ENCODE results near the gene SMYD3. TPM values are rescaled to one million over a fixed set of nuclear protein-coding genes. Genes with fewer than 3 reads are reported as not detected.

The SMYD3 gene
- total RNA-seq, 1 donor from 2014 or later: 0.32 TPM

- H3K27me3 ChIP-seq: no peaks in the 10 kb centered on the region
- H3K36me3 ChIP-seq: no peaks in the 10 kb centered on the region
- H3K4me1 ChIP-seq: no peaks in the 10 kb centered on the region
- no peak overlapping the region for H3K4me3 ChIP-seq
- intact Hi-C loops (cut with DNase I): no loop called here
- no peak for TF ChIP-seq CTCF (IDR thresholded peaks at IDR 0.05)
- H3K27ac ChIP-seq: no peak overlapping the region
- H3K9me3 ChIP-seq: no peaks in the 10 kb centered on the region
- DNase-seq (ENCODE audit: low spot score in 2 of 2): no peak
Observed at GRCh38 chr1:246309247-246309884, 197.7 kb downstream of the SMYD3 start.

DNA sequence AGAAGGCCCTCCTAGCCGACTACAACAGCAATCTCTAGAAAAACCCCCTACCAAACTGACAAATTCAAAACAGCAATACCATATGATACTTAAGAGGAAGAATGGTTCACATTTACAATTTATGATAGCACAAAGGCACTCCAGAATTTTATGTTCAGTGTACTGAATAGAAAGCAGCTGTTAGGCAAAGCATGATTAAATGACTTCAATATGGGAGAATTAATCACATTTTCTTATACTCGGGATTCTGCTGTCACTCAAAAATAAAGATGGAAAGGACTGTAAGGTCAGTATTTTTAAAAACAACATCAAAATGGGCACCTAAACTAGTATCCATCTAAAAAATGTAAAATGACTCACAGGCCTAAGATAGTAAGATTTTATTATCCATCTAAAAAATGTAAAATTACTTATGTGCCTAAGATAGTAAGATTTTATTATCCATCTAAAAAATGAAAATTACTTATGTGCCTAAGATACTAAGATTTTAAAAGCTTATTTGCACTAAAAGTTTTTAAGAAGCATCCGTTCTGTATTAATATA is 198.5 kb downstream of the SMYD3 start:
- TF ChIP-seq CTCF (IDR thresholded peaks at IDR 0.05): no peak
- intact Hi-C loops (cut with DNase I): no loop called here
- no peaks in the 10 kb centered on the region for H3K27me3 ChIP-seq

GRCh38 chr1:246306415-246307037 is 200.6 kb downstream of the SMYD3 start:
- no peak overlapping the region for H3K4me3 ChIP-seq
- no peaks in the 10 kb centered on the region for H3K27me3 ChIP-seq
- intact Hi-C loops (cut with DNase I): no loop called here
- H3K9me3 ChIP-seq: no peaks in the 10 kb centered on the region
- no peaks in the 10 kb centered on the region for H3K4me1 ChIP-seq
- H3K36me3 ChIP-seq: no peaks in the 10 kb centered on the region
- DNase-seq (ENCODE audit: low spot score in 2 of 2): no peak
- no peak for TF ChIP-seq CTCF (IDR thresholded peaks at IDR 0.05)
- H3K27ac ChIP-seq: no peak overlapping the region

More for the DNA sequence above, 198.5 kb downstream of the SMYD3 start:
- DNase-seq (ENCODE audit: low spot score in 2 of 2): no peak
- Histone ChIP-seq H3K36me3 (no peaks in the 10 kb centered on the region), H3K9me3 (no peaks in the 10 kb centered on the region), H3K4me3 (no peak overlapping the region), H3K4me1 (no peaks in the 10 kb centered on the region), H3K27ac (no peak overlapping the region)

DNA sequence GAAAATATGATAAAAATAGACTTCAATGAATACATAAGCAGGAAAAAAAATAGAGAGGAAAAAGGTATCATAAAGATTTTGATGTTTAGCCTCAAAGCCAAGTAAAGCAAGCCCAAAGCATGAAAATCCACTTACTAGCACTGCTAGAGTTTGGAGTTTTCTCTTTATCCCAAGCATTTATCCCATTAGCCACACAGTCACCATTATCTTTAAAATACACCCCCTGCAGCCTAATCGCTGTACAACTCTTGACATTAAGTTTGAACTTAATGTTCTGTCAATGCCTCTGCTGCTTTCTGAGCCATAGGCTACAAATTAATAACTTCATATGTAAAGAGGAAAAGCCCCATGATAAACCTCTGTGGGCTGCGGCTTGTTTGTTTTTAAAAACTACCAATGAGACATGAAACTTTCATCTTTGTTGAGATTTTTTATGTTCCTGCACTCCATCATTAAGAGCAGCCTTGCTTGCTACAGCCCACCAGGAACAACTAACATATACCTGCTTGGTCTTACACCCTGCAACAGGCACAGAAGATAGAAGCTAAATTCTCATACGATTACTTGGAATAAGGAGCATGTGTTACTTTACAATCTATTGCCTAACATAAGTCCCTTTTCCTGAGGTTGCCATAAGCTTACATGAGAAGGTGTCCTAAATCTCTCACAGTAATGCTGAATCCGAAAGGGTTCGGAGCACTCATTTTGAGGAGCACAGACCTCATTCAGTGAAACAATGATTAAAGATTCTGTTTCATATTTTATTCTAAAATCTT is 202.4 kb downstream of the SMYD3 start:
- H3K9me3 ChIP-seq: no peaks in the 10 kb centered on the region
- no peaks in the 10 kb centered on the region for H3K27me3 ChIP-seq
- no peak overlapping the region for H3K4me3 ChIP-seq
- intact Hi-C loops (cut with DNase I): no loop called here
- no peak for TF ChIP-seq CTCF (IDR thresholded peaks at IDR 0.05)
- no peaks in the 10 kb centered on the region for H3K4me1 ChIP-seq
- H3K36me3 ChIP-seq: no peaks in the 10 kb centered on the region
- no peak overlapping the region for H3K27ac ChIP-seq
- no peak for DNase-seq (ENCODE audit: low spot score in 2 of 2)

DNA sequence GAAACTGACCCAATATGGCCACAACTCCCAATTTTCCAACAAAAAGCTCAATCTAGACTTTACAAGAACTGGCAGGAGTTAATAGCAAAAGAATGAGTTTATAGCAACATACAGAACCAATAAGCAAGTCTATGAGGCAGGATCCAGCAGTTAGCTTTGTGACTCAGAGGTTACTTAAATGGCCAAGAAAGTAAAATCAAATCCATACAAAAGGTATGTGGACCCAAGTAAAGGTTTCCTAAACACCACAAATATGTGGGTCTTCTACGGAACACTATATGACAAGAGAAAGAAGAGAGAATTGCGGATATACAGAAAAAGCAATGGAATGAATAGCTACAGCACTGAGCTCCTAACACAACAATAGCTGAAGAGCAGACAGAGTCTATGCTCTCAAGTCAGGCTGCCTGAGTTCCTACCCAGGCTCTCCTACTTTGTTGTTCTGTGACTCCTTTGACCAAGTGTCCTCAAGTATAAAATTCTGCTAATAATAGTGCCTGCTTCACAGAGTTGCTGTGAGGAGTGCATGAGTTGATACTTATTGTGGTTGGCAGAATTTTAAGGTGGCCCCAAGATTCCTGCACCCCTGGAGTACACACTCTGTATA is 204.3 kb downstream of the SMYD3 start:
- H3K27me3 ChIP-seq: no peaks in the 10 kb centered on the region
- no peaks in the 10 kb centered on the region for H3K36me3 ChIP-seq
- no peak for TF ChIP-seq CTCF (IDR thresholded peaks at IDR 0.05)
- H3K4me1 ChIP-seq: no peaks in the 10 kb centered on the region
- no peak for DNase-seq (ENCODE audit: low spot score in 2 of 2)
- H3K27ac ChIP-seq: no peak overlapping the region
- intact Hi-C loops (cut with DNase I): no loop called here
- H3K9me3 ChIP-seq: no peaks in the 10 kb centered on the region
- H3K4me3 ChIP-seq: no peak overlapping the region
